G401 (cell line): ENCODE measurements around the gene TMEM200C. TPM values are rescaled to one million over a fixed set of nuclear protein-coding genes. Genes with fewer than 3 reads are reported as not detected.
A peak's percentile ranks its signal among the peaks of the same experiment; 100 is the strongest.

Experiments used
- DNase-seq: peaks from one replicate; pipeline ENCODE4 v3.0.0-alpha.2; 2015; ENCODE audit warnings: low spot score
- in situ Hi-C: cut with HindIII; loops from 2 replicates; pipeline ENCODE4 v1.10.0; 2016; ENCODE audit warnings: low sequenced_read_pairs, mixed read lengths
- total RNA-seq: library from RNA; depleted of rRNA; stranded (reverse); fragments of >200 nt; shearing (Covaris generic); gene quantifications from 2 replicates; pipeline ENCODE4 v1.2.3, GENCODE V29; 2014; rRNA removed

The TMEM200C gene
- not detected in 2 replicates for total RNA-seq

- in situ Hi-C loops = no loop called here
- no peak for DNase-seq
These were observed at the start of gene TMEM200C for GRCh38 chr18:5895299-5895875. TSS of gene TMEM200C (minus strand) at chr18:5895522. CDS start at chr18:5892063, 3,459 bp downstream.

- in situ Hi-C loops = no loop called here
- DNase-seq = no peak
These were observed 49.1 kb upstream of the TMEM200C start for GRCh38 chr18:5944448-5944847.

- peak; percentile 33 for DNase-seq
- in situ Hi-C loops = no loop called here
These were observed 48.2 kb upstream of the TMEM200C start for GRCh38 chr18:5943514-5943913.

- no peak for DNase-seq
- in situ Hi-C loops = no loop called here
These were observed 47.3 kb upstream of the TMEM200C start for GRCh38 chr18:5942591-5942990.

GRCh38 chr18:5941890-5942289 lies 46.6 kb upstream of the TMEM200C start:
- no peak for DNase-seq
- in situ Hi-C loops = no loop called here

GRCh38 chr18:5939801-5940667 lies 44.7 kb upstream of the TMEM200C start:
- in situ Hi-C loops = no loop called here
- DNase-seq = no peak

GRCh38 chr18:5937795-5938194 lies 42.5 kb upstream of the TMEM200C start:
- DNase-seq = no peak
- in situ Hi-C loops = no loop called here

- DNase-seq = no peak
- in situ Hi-C loops = no loop called here
These were observed 41.8 kb upstream of the TMEM200C start for GRCh38 chr18:5937121-5937520.

- in situ Hi-C loops = no loop called here
These were observed 35.5 kb upstream of the TMEM200C start for GRCh38 chr18:5930789-5931188.

GRCh38 chr18:5918205-5918858 lies 23.0 kb upstream of the TMEM200C start:
- no peak for DNase-seq
- in situ Hi-C loops = no loop called here

More at GRCh38 chr18:5930789-5931188, 35.5 kb upstream of the TMEM200C start:
- DNase-seq = no peak

- in situ Hi-C loops = no loop called here
- peak; percentile 59 for DNase-seq
These were observed 19.6 kb upstream of the TMEM200C start for GRCh38 chr18:5914951-5915350.

GRCh38 chr18:5914016-5914415 lies 18.7 kb upstream of the TMEM200C start:
- in situ Hi-C loops = no loop called here
- no peak for DNase-seq

GRCh38 chr18:5912566-5912965 lies 17.2 kb upstream of the TMEM200C start:
- DNase-seq = no peak
- in situ Hi-C loops = no loop called here

- DNase-seq = no peak
- in situ Hi-C loops = no loop called here
These were observed 13.8 kb upstream of the TMEM200C start for GRCh38 chr18:5909125-5909524.

- no peak for DNase-seq
- in situ Hi-C loops = no loop called here
These were observed 8.1 kb upstream of the TMEM200C start for GRCh38 chr18:5903386-5903785.

GRCh38 chr18:5900262-5900661 lies 4.9 kb upstream of the TMEM200C start:
- in situ Hi-C loops = no loop called here
- no peak for DNase-seq

- in situ Hi-C loops = no loop called here
- DNase-seq = no peak
These were observed 4.5 kb upstream of the TMEM200C start for GRCh38 chr18:5899835-5900234.

- DNase-seq = no peak
- in situ Hi-C loops = no loop called here
These were observed 786 bp upstream of the TMEM200C start for GRCh38 chr18:5895876-5896740.

- in situ Hi-C loops = no loop called here
- DNase-seq = no peak
These were observed 567 bp downstream of the TMEM200C start for GRCh38 chr18:5894611-5895298.
